Measurements from ENCODE around the gene PLXNA4. TPM values are rescaled to one million over a fixed set of nuclear protein-coding genes. Genes with fewer than 3 reads are reported as not detected.

Gene PLXNA4
- total RNA-seq, 4 donors from 2014 or later = 5.1 to 7.0 (median 5.3) TPM

GRCh38 chr7:132185150-132185549 is 391.1 kb downstream of the PLXNA4 start:
- TF ChIP-seq, protein P1, sequence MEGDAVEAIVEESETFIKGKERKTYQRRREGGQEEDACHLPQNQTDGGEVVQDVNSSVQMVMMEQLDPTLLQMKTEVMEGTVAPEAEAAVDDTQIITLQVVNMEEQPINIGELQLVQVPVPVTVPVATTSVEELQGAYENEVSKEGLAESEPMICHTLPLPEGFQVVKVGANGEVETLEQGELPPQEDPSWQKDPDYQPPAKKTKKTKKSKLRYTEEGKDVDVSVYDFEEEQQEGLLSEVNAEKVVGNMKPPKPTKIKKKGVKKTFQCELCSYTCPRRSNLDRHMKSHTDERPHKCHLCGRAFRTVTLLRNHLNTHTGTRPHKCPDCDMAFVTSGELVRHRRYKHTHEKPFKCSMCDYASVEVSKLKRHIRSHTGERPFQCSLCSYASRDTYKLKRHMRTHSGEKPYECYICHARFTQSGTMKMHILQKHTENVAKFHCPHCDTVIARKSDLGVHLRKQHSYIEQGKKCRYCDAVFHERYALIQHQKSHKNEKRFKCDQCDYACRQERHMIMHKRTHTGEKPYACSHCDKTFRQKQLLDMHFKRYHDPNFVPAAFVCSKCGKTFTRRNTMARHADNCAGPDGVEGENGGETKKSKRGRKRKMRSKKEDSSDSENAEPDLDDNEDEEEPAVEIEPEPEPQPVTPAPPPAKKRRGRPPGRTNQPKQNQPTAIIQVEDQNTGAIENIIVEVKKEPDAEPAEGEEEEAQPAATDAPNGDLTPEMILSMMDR (IDR thresholded peaks at IDR 0.05) = no peak
- TF ChIP-seq POLR2A (IDR thresholded peaks at IDR 0.05) = no peak
- 89 to 96% methylated on average over 3 to 7 of the region's 7 CpGs for WGBS, 2 donors
- H3K4me3 ChIP-seq (ENCODE audit: low read depth, poor library complexity, severe bottlenecking) = no peak overlapping the region
- intact Hi-C loops (cut with DNase I; ENCODE audit: low total_unique reads) = no loop called here
- no peak for DNase-seq (ENCODE audit: low spot score in 2 of 2)

DNA sequence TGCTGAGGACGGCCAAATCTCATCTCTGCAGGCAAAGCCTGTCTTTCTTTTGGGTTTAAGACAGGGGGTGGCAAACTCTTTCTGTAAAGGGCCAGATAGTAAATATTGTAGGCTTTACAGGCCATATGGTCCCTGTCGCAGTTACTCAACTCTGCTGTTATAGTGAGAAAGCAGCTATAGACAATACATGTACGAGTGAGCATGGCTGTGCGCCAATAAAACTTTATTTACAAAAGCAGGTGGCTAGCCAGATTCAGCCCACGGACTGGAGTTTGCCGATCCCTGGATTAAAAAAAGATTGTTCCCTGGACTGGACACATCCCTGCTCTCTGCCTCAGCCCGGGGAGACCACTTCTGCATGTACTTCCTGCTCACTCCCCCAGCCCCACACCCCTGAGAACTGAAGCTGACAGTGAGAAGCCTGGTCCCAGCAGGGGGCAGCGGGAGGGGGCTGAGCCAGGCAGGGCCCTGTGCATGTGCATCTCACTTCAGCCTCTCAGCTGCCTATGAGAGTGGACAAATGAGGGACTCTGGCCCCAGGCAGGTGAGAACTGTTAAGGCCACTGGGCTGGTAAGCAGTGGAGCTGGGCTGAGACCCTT is 392.4 kb downstream of the PLXNA4 start:
- no peak for TF ChIP-seq POLR2A (IDR thresholded peaks at IDR 0.05)
- TF ChIP-seq, protein P1 (IDR thresholded peaks at IDR 0.05) = no peak
- WGBS, 2 donors = 86% methylated on average over 8 of the region's 8 CpGs
- intact Hi-C loops (cut with DNase I; ENCODE audit: low total_unique reads) = no loop called here
- DNase-seq (ENCODE audit: low spot score in 2 of 2) = no peak
- no peak overlapping the region for H3K4me3 ChIP-seq (ENCODE audit: low read depth, poor library complexity, severe bottlenecking)

DNA sequence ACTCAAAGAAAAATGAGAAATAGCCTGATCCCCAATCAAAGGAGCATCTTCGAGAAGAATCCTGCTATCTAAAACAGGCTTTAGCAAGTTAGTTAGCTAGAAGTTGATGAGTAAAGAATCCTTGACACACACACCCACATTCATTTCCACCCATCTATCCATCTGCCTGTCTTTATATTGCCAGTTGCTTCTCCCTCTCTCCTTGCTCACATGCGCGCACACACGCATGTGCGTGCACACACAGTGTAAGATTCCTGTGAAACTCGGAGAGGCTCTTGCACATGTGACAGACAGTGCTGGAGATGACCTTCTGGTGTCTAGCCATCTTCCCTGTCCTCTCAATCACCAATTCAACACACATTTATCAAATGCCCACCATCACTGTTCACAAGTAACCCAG is 393.3 kb downstream of the PLXNA4 start:
- intact Hi-C loops (cut with DNase I; ENCODE audit: low total_unique reads) = no loop called here
- H3K4me3 ChIP-seq (ENCODE audit: low read depth, poor library complexity, severe bottlenecking) = no peak overlapping the region
- TF ChIP-seq POLR2A (IDR thresholded peaks at IDR 0.05) = no peak
- TF ChIP-seq, protein P1 (IDR thresholded peaks at IDR 0.05) = no peak
- 95 to 98% methylated on average over 6 of the region's 6 CpGs for WGBS, 2 donors
- DNase-seq (ENCODE audit: low spot score in 2 of 2) = no peak

DNA sequence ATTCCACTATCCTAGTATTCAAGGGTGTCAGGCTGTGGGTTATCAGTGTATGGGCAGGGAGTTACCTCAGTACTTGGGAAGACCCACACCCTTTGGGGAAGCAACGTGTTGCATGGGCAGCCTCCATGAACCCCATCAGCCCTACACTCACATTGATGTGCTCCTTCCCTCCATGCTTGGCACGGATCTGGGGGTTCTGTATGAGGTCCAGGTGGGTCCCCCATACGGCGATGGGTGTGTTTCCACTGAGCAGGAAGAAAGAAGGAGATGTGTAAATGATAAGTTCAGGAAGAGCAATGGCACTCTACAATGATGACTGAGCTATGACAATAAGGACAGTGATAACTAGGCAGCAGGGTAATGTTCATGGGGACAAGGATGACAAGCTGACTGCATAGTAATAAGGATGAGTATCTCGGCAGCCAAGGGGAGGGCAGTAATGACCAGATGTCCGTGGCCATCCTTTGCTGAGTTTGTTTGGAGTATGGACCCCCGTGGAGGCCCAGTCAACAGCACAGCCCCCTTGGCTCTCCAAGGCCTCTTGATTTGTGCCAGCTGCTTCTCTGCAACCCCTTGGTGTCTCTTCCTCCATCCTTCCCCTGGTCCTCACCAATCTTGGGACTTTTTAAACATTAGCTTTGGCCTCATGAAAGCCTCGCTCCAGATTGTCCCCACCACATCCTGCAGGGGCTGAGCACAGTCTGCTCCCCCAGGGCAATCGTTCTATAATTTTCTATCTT is 394.2 kb downstream of the PLXNA4 start:
- 84 to 86% methylated on average over 9 of the region's 9 CpGs for whole genome bisulfite sequencing, 2 donors
- intact Hi-C loops (cut with DNase I; ENCODE audit: low total_unique reads) = no loop called here
- no peak for DNase-seq (ENCODE audit: low spot score in 2 of 2)
- no peak for TF ChIP-seq POLR2A (IDR thresholded peaks at IDR 0.05)
- TF ChIP-seq, protein P1 (IDR thresholded peaks at IDR 0.05) = no peak
- no peak overlapping the region for H3K4me3 ChIP-seq (ENCODE audit: low read depth, poor library complexity, severe bottlenecking)

DNA sequence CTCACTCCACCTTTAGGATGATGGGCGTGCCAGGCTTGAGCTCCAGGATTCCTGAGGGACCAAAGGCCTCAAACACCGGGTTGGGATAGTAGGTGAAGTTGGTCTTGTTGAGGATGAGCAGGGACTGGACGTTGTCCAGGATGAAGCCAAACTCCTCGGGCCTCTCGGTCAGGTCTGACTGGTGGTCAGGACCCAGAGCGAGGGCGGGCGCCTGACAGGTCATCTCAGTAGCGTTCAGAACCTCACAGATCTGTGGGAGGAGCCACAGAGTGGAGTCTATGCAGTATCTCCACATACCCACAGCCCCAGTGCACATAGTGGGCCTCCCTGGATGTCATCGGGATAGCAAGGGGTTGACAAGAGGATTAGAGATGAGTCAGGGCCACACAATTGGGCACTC is 394.9 kb downstream of the PLXNA4 start:
- 94 to 95% methylated on average over 8 to 10 of the region's 10 CpGs for WGBS, 2 donors
- intact Hi-C loops (cut with DNase I; ENCODE audit: low total_unique reads) = no loop called here
- DNase-seq (ENCODE audit: low spot score in 2 of 2) = no peak
- H3K4me3 ChIP-seq (ENCODE audit: low read depth, poor library complexity, severe bottlenecking) = no peak overlapping the region
- TF ChIP-seq, protein P1 (IDR thresholded peaks at IDR 0.05) = no peak
- TF ChIP-seq POLR2A (IDR thresholded peaks at IDR 0.05) = no peak

All from lower leg skin (tissue), 4 donors.